HuH-7.5 (cell line): ENCODE data around the gene GFRA1.

ENCODE experiments used
- DNase-seq: peaks from one replicate; pipeline ENCODE4 v3.0.0; 2011; ENCODE audit warnings: low spot score

GFRA1 gene

GRCh38 chr10:116241085-116241484, 31.9 kb downstream of the GFRA1 start:
- no peak for DNase-seq

- DNase-seq: no peak
Observed at GRCh38 chr10:116240157-116240950, 32.7 kb downstream of the GFRA1 start.

GRCh38 chr10:116239229-116239628, 33.8 kb downstream of the GFRA1 start:
- no peak for DNase-seq

- DNase-seq: no peak
Observed at GRCh38 chr10:116237970-116238369, 35.0 kb downstream of the GFRA1 start.

GRCh38 chr10:116237260-116237659, 35.7 kb downstream of the GFRA1 start:
- no peak for DNase-seq

- DNase-seq: no peak
Observed at GRCh38 chr10:116233230-116233629, 39.8 kb downstream of the GFRA1 start.

GRCh38 chr10:116232613-116233012, 40.4 kb downstream of the GFRA1 start:
- no peak for DNase-seq

GRCh38 chr10:116226766-116227165, 46.2 kb downstream of the GFRA1 start:
- DNase-seq: no peak

- DNase-seq: no peak
Observed at GRCh38 chr10:116226053-116226452, 47.0 kb downstream of the GFRA1 start.

- DNase-seq: no peak
Observed at GRCh38 chr10:116223289-116223688, 49.7 kb downstream of the GFRA1 start.

- DNase-seq: no peak
Observed at GRCh38 chr10:116221053-116221452, 52.0 kb downstream of the GFRA1 start.

GRCh38 chr10:116216676-116217075, 56.3 kb downstream of the GFRA1 start:
- DNase-seq: no peak

GRCh38 chr10:116215651-116216050, 57.4 kb downstream of the GFRA1 start:
- no peak for DNase-seq

GRCh38 chr10:116211682-116212081, 61.3 kb downstream of the GFRA1 start:
- DNase-seq: no peak

GRCh38 chr10:116210588-116211346, 62.2 kb downstream of the GFRA1 start:
- DNase-seq: no peak

GRCh38 chr10:116209781-116210180, 63.2 kb downstream of the GFRA1 start:
- DNase-seq: no peak

- DNase-seq: no peak
Observed at GRCh38 chr10:116208956-116209567, 63.9 kb downstream of the GFRA1 start.

- DNase-seq: no peak
Observed at GRCh38 chr10:116207690-116208089, 65.3 kb downstream of the GFRA1 start.

- no peak for DNase-seq
Observed at GRCh38 chr10:116203661-116204060, 69.3 kb downstream of the GFRA1 start.

- DNase-seq: no peak
Observed at GRCh38 chr10:116201670-116202430, 71.2 kb downstream of the GFRA1 start.

GRCh38 chr10:116201011-116201410, 72.0 kb downstream of the GFRA1 start:
- DNase-seq: no peak

- no peak for DNase-seq
Observed at GRCh38 chr10:116198676-116199035, 74.3 kb downstream of the GFRA1 start.
